Omental fat pad (tissue), 4 donors: ENCODE data around the gene AGBL1. TPM values are rescaled to one million over a fixed set of nuclear protein-coding genes. Genes with fewer than 3 reads are reported as not detected.

Source experiments
- ATAC-seq: fragments of 150-250 bp; one replicate; pipeline ENCODE4 v1.9.1; 2016; ENCODE audit warnings: mild to moderate bottlenecking, moderate library complexity; ENCODE audit not compliant: low FRiP score
- DNase-seq: peaks from one replicate; pipeline ENCODE4 v3.0.0-alpha.2; 2019; ENCODE audit warnings: low spot score
- total RNA-seq, 4 donors: library from RNA; depleted of rRNA; stranded (reverse); fragments of >200 nt; gene quantifications; one replicate each; pipeline ENCODE4 v1.1.0, GENCODE V29; 2016
- TF ChIP-seq, protein P1 (sequence below), 3 donors: fragments of 450-650 bp; IDR thresholded peaks; one replicate each; pipeline ENCODE4 v1.5.1; 2016 to 2017; ENCODE audit warnings: antibody characterized with exemption in 3 of 3, mild to moderate bottlenecking in 3 of 3, moderate library complexity in 2 of 3

AGBL1 gene
- total RNA-seq, 4 donors from 2014 or later: not detected

DNA sequence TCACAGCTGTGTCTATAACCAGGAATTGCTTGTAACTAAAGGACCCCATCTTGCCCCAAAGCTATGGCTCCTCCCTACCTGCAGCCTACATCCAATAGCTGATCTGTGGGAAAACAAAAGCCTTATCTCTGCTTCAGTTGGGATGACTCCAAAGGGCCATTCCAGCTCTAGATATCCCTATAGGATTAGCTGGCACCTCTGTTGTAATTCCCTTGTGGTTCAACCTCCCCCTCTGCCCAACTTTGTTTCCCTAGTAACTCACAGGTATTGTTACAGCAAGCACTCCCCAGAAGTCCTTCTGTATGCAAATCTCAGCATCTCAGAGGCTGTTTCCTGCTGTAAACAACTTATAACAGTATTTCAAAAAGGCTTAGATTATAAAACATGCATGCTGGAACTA is 478.6 kb downstream of the AGBL1 start:
- ATAC-seq (no peak), DNase-seq (no peak)
- TF ChIP-seq, protein P1, sequence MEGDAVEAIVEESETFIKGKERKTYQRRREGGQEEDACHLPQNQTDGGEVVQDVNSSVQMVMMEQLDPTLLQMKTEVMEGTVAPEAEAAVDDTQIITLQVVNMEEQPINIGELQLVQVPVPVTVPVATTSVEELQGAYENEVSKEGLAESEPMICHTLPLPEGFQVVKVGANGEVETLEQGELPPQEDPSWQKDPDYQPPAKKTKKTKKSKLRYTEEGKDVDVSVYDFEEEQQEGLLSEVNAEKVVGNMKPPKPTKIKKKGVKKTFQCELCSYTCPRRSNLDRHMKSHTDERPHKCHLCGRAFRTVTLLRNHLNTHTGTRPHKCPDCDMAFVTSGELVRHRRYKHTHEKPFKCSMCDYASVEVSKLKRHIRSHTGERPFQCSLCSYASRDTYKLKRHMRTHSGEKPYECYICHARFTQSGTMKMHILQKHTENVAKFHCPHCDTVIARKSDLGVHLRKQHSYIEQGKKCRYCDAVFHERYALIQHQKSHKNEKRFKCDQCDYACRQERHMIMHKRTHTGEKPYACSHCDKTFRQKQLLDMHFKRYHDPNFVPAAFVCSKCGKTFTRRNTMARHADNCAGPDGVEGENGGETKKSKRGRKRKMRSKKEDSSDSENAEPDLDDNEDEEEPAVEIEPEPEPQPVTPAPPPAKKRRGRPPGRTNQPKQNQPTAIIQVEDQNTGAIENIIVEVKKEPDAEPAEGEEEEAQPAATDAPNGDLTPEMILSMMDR (IDR thresholded peaks at IDR 0.05): no peak

DNA sequence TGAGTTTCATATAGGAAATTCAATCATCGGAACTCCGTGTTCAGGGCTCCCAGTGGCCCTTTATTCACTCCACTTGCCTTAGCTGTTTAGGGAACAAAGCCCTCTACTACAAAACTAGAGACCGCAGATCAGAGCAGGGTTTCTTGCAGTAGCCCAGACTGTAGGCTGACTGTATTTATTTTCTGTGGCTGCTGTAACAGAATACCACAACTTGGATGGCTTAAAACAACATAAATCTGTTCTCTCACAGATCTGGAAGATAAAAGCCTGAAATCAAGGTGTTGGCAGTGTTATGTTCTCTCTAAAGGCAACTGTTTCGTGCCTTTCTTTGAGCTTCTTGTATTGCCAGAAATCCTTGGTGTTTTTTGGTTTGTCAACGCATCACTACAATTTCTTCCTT is 479.0 kb downstream of the AGBL1 start:
- ATAC-seq: no peak

DNA sequence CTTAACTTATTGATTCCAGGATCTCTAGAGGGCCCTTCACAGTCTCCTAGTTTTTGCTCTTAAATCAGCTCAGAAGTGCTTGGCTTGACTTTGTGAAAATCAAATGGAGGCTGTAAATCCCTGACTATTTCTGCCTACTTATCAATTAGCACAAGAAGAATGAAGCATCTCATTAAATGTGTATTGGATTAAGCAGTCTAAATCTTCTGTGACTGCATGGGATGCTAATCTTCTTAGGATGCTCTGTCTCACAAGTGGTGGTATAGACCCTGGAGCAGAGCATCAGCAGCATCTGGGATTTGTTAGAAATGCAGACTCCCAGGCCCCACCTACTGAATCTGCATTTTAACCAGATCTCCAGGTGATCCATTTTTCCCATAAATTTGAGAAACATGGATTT is 488.7 kb downstream of the AGBL1 start:
- TF ChIP-seq, protein P1 (IDR thresholded peaks at IDR 0.05): no peak
- ATAC-seq (no peak), DNase-seq (no peak)

More for the DNA sequence above, 479.0 kb downstream of the AGBL1 start:
- no peak for DNase-seq
- TF ChIP-seq, protein P1 (IDR thresholded peaks at IDR 0.05): no peak

DNA sequence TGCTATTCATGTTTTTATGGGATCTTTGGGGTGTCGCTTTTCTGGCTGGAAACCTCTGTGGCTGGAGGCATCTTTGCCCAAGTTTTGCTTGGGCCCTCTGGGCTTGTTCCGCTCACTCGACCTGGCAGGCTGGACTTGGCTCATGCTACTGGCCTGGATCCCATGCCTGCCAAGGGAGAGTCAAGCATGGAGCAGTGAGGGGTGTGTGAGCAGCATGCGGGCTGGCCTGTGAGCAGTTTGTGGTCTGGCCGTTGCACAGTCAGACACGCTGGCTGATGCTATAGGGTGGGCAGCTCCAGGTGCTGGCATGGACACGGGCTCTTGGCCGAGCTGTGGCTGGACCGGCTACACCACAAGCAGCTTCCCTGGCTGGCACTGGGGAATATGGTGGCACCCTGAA is 491.1 kb downstream of the AGBL1 start:
- DNase-seq (no peak), ATAC-seq (no peak)
- TF ChIP-seq, protein P1 (IDR thresholded peaks at IDR 0.05): no peak

DNA sequence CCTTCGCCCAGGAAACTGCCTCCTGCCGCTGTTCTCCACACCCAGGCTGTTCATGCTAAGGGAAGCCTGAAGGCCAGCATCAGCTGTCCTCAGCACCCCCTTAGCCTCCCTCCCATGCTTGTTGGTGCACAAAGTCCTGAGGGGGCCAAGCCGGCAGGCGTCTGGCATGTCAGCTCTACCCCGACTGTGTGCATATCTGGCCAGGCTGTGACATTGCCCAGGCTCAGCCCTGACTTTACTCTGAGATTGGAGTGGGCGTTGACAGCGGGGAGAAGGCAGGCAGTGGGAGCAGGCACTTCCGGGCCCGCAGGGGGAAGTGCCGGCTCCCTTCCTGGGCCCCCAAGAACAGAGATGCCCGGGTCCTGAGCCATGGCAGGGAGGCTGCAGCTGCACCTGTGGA is 492.2 kb downstream of the AGBL1 start:
- DNase-seq: no peak
- no peak for ATAC-seq
- TF ChIP-seq, protein P1 (IDR thresholded peaks at IDR 0.05): no peak

DNA sequence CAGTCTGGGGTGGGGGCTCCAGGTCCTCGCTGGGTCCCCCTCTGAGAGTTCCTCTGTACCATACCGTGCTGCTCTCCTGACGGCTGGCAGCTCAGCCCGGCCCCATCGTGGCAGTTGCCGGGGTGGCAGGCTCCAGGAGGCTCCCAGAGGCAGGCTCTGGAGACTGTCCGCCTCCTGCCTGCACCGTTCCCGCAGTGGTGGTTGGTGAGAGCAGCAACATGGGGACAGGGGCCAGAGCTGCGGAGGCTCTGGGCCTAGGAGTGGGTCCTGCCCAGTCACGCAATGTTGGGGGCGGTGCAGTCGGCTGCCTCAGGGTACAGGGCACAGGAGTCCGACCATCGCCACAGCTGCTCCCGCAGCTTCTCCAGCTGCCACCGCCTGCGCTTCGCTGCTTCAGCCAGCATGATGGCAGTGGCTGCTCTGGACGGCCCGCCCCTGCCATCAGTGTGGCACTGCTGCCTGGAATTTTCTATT is 492.7 kb downstream of the AGBL1 start:
- no peak for DNase-seq
- ATAC-seq: no peak
- TF ChIP-seq, protein P1 (IDR thresholded peaks at IDR 0.05): no peak

DNA sequence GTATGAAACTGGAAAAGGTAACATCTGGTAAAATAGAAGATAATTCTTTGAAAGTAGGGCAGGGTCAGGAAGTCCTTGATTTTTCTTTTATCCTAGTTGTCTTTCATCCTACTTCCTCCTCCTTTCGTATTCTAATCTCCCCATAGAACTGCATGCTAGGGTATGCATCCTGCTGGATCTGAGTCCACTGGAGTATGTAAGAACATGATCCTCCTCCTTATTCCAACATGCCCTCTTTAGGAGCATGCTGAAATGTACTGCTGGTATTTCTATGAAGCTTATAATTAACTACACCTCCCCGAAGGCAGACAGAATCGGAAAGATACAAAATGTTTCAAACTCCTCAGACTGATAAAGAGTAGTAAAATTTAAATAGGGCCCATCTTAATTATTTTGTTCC is 493.8 kb downstream of the AGBL1 start:
- ATAC-seq (no peak), DNase-seq (no peak)
- TF ChIP-seq, protein P1 (IDR thresholded peaks at IDR 0.05): no peak
